ENCODE data around the gene MAST2.

DNA sequence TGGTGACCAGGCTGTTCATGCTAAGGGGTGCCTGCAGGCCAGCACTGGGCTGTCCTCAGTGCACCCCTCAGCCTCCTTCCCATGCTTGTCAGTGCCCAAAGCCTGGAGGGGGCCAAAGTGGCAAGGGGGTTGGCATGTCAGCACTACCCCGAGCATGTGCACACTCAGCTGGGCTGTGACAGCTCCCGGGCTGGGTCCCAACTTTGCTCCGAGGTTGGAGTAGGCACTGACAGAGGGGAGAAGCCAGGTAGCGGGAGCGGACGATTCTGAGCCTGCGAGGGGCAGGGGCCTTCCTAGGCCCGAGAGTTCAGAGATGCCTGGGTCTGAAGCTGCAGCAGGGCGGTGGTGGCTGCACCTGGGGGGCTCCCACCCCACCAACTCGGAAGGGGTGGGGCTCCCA is 119.0 kb downstream of the MAST2 start:
- TF ChIP-seq, protein P1, sequence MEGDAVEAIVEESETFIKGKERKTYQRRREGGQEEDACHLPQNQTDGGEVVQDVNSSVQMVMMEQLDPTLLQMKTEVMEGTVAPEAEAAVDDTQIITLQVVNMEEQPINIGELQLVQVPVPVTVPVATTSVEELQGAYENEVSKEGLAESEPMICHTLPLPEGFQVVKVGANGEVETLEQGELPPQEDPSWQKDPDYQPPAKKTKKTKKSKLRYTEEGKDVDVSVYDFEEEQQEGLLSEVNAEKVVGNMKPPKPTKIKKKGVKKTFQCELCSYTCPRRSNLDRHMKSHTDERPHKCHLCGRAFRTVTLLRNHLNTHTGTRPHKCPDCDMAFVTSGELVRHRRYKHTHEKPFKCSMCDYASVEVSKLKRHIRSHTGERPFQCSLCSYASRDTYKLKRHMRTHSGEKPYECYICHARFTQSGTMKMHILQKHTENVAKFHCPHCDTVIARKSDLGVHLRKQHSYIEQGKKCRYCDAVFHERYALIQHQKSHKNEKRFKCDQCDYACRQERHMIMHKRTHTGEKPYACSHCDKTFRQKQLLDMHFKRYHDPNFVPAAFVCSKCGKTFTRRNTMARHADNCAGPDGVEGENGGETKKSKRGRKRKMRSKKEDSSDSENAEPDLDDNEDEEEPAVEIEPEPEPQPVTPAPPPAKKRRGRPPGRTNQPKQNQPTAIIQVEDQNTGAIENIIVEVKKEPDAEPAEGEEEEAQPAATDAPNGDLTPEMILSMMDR (IDR thresholded peaks at IDR 0.05), result no peak
- TF ChIP-seq POLR2A (IDR thresholded peaks at IDR 0.05) (no peak), POLR2AphosphoS5 (IDR thresholded peaks at IDR 0.05) (no peak)

All from breast epithelium (tissue), 3 donors.